Body of pancreas (tissue), 4 donors: ENCODE measurements around the gene NFATC4. TPM values are rescaled to one million over a fixed set of nuclear protein-coding genes. Genes with fewer than 3 reads are reported as not detected.

Experiments
- ATAC-seq: fragments of 150-250 bp; one replicate; pipeline ENCODE4 v1.9.1; 2016
- DNase-seq, 4 donors: peaks; one replicate each; pipeline ENCODE4 v3.0.0-alpha.2; 2019
- H3K27ac ChIP-seq, 4 donors: fragments of 200-600 bp; sonication (generic); 1 replicate in 3 of 4; 2 replicates in 1 of 4; pipeline versions ENCODE4 v1.5.1 to v1.6.1; 2016 to 2019; ENCODE audit warnings: mild to moderate bottlenecking in 1 of 4, mixed read lengths in 1 of 4, moderate library complexity in 1 of 4
- H3K27me3 ChIP-seq, 2 donors: fragments of 200-600 bp; sonication (generic); one replicate each; pipeline ENCODE4 v1.6.0; 2016; ENCODE audit warnings: mild to moderate bottlenecking in 1 of 2
- H3K36me3 ChIP-seq, 2 donors: fragments of 200-600 bp; sonication (generic); replicated peaks in 1 of 2; 2 replicates each; pipeline ENCODE4 v1.5.1; 2016; ENCODE audit warnings: low read depth in 2 of 2; ENCODE audit not compliant: insufficient read depth in 1 of 2
- H3K4me1 ChIP-seq: fragments of 200-600 bp; sonication (generic); one replicate; pipeline ENCODE4 v1.6.0; 2016
- H3K4me3 ChIP-seq, 2 donors: fragments of 200-600 bp; sonication (generic); 1 replicate in 1 of 2; 2 replicates in 1 of 2; pipeline ENCODE4 v1.5.1; 2016 to 2019
- H3K9me3 ChIP-seq, 3 donors: fragments of 200-600 bp; sonication (generic); 1 replicate in 2 of 3; 2 replicates in 1 of 3; pipeline ENCODE4 v1.5.1; 2016
- POLR2A ChIP-seq, 3 donors: fragments of 450-650 bp; IDR thresholded peaks; one replicate each; pipeline ENCODE4 v1.6.1; 2016; ENCODE audit warnings: antibody characterized with exemption in 3 of 3, mild to moderate bottlenecking in 2 of 3
- WGBS, 2 donors: methylation state at CpG; one replicate each; pipeline ENCODE4 v1.1.5; 2017; 5-methylcytosine and 5-hydroxymethylcytosine counted together
- intact Hi-C: fragments of 100-400 bp; cut with DNase I; formaldehyde crosslinking; loops from one replicate; pipeline ENCODE4 v1.15.1; 2023
- total RNA-seq, 2 donors: library from RNA; depleted of rRNA; stranded (reverse); fragments of >200 nt; gene quantifications; one replicate each; pipeline ENCODE4 v1.1.0, GENCODE V29; 2016
- TF ChIP-seq, protein P1 (sequence below), 7 experiments: fragments of 450-650 bp in 4 of 7; fragments of 200-600 bp in 3 of 7; sonication (generic) in 3 of 7; IDR thresholded peaks; one replicate each; pipeline ENCODE4 v1.5.1; 2016 to 2019; ENCODE audit warnings: antibody characterized with exemption in 7 of 7

Gene NFATC4
- total RNA-seq, 2 donors from 2014 or later = 11.9 to 19.8 TPM

GRCh38 chr14:24422694-24423601 lies 55.0 kb downstream of the NFATC4 start:
- WGBS, 2 donors = 78 to 86% methylated on average over 12 of the region's 12 CpGs
- Histone ChIP-seq H3K4me1 (peaks cover 57% of the 10 kb centered on the region), H3K9me3 (no peaks in the 10 kb centered on the region), H3K27ac (no peak overlapping the region), H3K36me3 (no peaks in the 10 kb centered on the region), H3K4me3 (no peak overlapping the region), H3K27me3 (no peaks in the 10 kb centered on the region)
- intact Hi-C loops = no loop called here
- no peak for ATAC-seq
- DNase-seq = no peak
- TF ChIP-seq POLR2A (IDR thresholded peaks at IDR 0.05) = no peak
- TF ChIP-seq, protein P1, sequence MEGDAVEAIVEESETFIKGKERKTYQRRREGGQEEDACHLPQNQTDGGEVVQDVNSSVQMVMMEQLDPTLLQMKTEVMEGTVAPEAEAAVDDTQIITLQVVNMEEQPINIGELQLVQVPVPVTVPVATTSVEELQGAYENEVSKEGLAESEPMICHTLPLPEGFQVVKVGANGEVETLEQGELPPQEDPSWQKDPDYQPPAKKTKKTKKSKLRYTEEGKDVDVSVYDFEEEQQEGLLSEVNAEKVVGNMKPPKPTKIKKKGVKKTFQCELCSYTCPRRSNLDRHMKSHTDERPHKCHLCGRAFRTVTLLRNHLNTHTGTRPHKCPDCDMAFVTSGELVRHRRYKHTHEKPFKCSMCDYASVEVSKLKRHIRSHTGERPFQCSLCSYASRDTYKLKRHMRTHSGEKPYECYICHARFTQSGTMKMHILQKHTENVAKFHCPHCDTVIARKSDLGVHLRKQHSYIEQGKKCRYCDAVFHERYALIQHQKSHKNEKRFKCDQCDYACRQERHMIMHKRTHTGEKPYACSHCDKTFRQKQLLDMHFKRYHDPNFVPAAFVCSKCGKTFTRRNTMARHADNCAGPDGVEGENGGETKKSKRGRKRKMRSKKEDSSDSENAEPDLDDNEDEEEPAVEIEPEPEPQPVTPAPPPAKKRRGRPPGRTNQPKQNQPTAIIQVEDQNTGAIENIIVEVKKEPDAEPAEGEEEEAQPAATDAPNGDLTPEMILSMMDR (IDR thresholded peaks at IDR 0.05) = no peak

- no peak for ATAC-seq
- TF ChIP-seq, protein P1 (IDR thresholded peaks at IDR 0.05) = no peak
- TF ChIP-seq POLR2A (IDR thresholded peaks at IDR 0.05) = no peak
These were observed 57.7 kb downstream of the NFATC4 start for GRCh38 chr14:24425704-24426103.

GRCh38 chr14:24426150-24426911 lies 58.3 kb downstream of the NFATC4 start:
- Histone ChIP-seq H3K36me3 (no peaks in the 10 kb centered on the region), H3K9me3 (no peaks in the 10 kb centered on the region), H3K4me1 (peaks cover 62% of the 10 kb centered on the region), H3K27me3 (no peaks in the 10 kb centered on the region), H3K27ac (peak overlapping the region; percentile 64 to 95 (median 86)), H3K4me3 (no peak overlapping the region)
- 36 to 46% methylated on average over 2 of the region's 2 CpGs for WGBS, 2 donors
- TF ChIP-seq, protein P1 (IDR thresholded peaks at IDR 0.05) = no peak
- no peak for TF ChIP-seq POLR2A (IDR thresholded peaks at IDR 0.05)
- ATAC-seq = no peak
- DNase-seq = no peak
- intact Hi-C loops = no loop called here

More at GRCh38 chr14:24425704-24426103, 57.7 kb downstream of the NFATC4 start:
- Histone ChIP-seq H3K4me1 (peaks cover 61% of the 10 kb centered on the region), H3K27me3 (no peaks in the 10 kb centered on the region), H3K27ac (peak overlapping the region in 3 of 4 donors; percentile 65 to 95 (median 91)), H3K9me3 (no peaks in the 10 kb centered on the region), H3K4me3 (no peak overlapping the region), H3K36me3 (no peaks in the 10 kb centered on the region)
- WGBS, 2 donors = 7 to 17% methylated on average over 3 of the region's 3 CpGs
- intact Hi-C loops = no loop called here
- DNase-seq = peak in 1 of 4 donors; percentile 9

DNA sequence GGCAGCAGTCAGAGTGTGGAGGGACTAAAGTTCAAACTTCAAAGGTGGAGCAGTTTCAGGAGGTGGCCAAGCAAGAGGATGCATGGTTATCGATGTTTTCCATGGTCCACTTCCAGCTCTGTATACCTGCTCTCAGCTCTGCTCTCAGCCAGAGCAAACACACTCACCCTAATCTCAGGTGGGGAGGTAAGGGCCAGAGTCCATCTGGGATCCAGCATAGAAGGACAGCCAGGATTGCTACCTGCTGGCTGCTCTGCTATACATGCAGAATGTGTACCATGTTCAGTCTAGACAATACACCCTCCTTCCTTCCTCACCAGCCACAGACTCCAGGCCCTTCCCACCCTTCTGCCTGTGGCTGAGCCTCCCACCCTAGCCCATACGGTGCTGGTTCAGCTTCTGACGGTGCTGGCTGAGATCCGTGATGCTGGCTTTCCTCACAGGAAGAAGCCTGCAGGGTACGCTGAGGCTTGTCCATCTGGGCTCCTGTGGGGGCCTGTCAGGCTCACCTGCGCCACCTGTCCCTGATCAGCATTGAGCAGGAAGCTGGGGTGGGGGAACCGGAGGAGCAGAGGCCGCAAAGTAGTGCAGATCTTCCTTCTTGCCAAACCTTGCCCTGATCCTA lies 59.0 kb downstream of the NFATC4 start:
- Histone ChIP-seq H3K9me3 (no peaks in the 10 kb centered on the region), H3K4me3 (no peak overlapping the region), H3K27ac (peak overlapping the region; percentile 64 to 95 (median 86)), H3K36me3 (no peaks in the 10 kb centered on the region), H3K27me3 (no peaks in the 10 kb centered on the region), H3K4me1 (peaks cover 69% of the 10 kb centered on the region)
- 12 to 13% methylated on average over 8 of the region's 8 CpGs for WGBS, 2 donors
- DNase-seq (peak; percentile 68 to 83 (median 80)), ATAC-seq (peak; percentile 64)
- peak in 2 of 3 donors; percentile 59 for TF ChIP-seq POLR2A (IDR thresholded peaks at IDR 0.05)
- TF ChIP-seq, protein P1 (IDR thresholded peaks at IDR 0.05) = no peak
- intact Hi-C loops = no loop called here
